GM21786 (cell line): ENCODE results near the gene PTPN3.
A peak's percentile ranks its signal among the peaks of the same experiment; 100 is the strongest.

Experiments used
- ATAC-seq: cut with Tn5 transposase; IDR thresholded peaks from one replicate; pipeline ENCODE4 v1.9.1; 2021; ENCODE audit not compliant: unreplicated experiment

PTPN3 gene

DNA sequence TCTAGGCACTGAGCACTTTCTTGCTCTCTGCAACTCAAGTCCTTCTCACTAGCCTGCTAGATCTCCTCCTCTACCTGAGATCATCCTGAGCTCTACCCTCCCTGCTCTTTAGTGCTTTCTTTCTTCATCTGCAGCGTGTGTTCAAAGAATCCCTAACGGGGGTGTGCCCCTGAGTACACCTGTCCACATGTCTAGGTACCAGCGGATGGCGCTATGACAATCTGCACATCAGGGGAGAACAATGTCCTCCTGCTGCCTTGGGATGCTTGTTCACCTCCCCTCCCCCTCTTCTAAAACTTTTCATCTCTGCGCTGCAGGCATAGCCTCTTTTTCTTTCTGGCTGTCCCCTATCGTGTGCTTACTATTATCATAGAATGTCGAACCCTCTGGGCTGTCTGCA, 42.7 kb downstream of the PTPN3 start:
- ATAC-seq = no peak

DNA sequence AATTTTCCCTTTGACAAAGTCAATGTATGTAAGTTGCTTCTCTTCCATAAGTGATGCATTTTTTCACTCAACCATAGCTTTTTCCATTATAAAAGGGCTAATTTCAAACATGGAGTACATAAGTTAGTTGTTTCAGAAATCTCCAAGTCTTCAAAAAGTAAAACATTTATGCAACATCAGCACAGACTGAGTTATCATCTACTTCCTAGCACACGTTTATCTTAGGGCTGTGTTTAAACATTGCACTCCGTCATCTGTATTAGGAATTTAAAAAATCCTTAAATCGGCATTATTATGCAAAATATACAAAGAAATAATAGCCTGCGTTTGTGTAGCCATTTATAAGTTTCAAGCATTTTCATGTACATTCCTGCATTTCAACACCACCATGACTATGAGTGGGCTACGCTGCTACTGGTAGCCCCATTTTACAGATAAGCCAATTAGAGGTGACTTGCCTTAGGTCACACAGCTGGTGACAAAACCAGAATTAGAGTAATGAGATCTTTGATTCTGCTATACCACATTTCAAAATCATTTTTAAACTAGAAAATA, 43.4 kb downstream of the PTPN3 start:
- no peak for ATAC-seq

DNA sequence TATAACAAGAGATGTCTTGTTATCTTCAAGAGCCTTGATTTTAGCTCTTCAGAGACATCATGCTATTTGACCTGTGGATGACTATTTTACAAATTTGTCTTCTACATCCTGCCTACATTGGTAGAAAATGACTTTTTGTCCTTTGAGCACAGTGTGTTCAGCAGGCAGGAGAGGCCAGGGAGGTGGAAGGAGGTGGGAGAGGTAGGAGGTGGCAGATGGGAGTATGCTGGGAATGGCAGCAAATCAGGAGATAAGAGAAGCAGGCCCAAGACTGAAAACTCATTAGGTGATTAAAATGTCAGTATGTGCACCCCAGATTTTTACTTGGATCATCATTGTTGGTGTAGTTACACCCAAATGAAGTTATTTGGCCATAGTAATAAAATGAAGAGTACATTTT, 44.1 kb downstream of the PTPN3 start:
- ATAC-seq = no peak

DNA sequence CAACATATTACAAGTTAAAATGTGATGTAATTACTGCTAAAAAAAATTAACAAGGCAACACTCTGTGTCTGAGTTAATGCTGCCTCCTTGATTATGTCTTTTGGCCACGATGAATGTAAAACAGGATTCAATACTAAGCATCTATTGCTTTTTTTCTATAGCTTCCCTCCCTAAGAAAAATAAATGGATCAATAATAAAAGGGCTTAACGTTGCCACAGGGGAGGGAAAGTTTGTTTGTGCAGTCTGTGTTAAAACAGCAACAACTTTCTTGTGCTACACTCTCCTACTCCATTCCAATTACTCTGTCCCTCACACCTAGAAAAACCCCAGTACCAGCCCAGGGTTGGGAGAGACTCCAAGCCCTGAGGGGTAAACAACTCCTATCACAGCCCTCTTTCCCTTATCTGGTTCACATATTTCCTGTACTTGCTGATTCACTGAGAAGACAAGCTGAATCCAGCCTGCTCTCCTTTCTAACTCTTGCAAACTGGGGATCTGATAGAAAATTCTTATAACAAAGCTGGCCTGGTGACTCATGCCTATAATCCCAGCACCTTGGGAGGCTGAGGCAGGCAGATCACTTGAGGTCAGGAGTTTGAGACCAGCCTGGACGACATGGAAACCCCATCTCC, 44.8 kb downstream of the PTPN3 start:
- no peak for ATAC-seq

DNA sequence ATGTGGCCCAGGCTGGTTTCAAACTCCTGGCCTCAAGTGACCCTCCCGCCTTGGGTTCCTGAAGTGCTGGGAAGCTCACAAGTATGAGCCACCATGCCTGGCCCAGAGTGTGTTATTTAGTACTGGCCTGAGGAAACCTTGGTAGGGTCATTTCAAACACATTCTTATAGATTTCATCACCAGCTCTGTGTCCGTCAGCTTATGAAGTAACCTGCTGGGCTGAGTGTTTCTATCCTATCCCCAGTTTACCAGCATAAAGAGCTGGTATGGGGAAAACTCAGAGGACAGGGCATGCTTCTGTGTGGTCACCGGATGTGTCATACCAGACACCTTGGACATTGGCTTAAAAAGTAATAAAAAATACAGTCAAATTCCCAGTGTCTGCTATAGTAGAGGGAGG, 45.3 kb downstream of the PTPN3 start:
- no peak for ATAC-seq

DNA sequence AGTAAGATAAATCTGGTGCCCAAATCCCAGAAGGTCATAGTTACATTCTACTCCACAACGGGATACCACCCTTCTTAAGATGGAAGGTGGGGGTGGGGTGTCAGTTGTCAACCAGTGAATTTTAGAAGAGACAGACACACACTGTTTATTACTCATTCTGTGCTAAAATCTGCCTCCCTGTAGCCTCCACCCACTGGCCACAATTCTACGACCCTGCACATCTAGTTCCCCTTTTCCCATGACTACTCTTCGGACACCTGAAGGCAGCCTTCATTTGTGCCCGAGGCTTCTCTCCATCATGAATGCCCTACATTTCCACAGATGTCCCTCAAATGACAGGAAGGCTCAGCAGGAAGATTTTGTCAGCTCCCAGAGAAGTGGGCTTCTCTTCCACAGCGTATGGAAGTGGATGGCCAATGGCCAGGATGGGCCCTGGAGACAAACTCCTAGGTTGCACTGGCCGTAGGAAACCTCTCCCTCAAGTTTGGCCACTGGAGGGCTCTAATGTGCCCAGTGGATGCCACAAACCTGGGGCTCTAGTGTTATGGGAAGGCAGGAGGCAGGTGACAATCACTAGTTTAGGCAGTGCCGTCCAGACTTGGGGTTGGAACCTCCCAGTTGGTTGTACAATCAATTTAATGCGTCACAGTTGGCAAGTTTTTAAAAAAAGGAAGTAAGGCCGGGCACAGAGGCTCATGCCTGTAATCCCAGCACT, 46.6 kb downstream of the PTPN3 start:
- no peak for ATAC-seq

DNA sequence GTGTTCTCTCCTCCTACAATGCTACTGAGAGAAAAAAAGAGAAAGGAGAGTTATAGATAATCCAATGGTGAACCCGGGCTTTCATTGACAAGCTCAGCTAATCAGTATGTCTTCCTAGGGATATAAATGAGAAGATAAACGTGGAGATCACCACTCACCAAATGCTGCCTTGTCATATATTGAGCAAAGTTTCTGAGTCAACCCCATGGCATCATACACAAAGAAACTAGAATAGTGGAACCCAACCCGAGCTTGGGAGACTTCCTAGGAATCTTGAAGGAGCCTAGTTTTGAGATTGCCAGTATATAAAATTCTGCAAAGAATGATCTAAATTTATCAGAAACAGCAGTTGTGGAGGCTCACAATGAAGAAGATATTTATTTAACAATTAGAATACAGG, 47.8 kb downstream of the PTPN3 start:
- ATAC-seq = no peak

DNA sequence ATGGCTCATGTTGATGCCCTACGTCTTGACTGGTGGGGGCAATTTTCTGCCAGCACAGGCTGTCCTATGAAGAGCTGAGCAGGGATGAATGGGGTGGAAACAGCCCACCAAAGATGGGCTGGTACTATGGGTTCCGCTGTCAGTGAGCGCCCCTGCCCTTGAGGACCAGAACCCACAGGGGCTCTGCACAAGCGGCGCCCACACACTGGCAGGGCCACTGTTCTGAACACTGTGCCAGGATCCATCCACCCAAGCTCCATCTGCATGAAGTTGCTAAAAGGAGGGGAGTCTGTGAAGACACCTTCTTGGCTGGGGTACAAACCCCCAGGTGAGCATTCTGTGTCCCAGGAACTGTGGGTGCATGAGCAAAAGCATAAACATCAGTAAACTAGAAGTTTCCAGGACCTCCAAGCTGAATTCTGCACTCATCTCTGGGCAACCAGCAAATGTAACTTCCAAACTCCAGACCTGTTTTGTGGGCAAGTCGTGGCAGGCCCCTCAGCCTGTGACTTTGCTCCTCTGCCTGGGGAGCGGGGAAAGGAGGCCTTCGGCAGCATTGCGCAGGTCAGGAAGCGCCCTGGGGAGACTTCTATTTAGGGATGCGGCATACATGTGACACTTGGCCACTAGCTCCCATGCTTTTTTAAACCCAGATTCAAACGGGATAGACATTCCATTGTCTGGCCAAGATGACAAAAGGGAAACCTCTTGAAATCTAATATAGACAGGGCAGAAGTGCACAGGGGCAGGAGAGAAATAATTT, 48.9 kb downstream of the PTPN3 start:
- ATAC-seq = no peak

DNA sequence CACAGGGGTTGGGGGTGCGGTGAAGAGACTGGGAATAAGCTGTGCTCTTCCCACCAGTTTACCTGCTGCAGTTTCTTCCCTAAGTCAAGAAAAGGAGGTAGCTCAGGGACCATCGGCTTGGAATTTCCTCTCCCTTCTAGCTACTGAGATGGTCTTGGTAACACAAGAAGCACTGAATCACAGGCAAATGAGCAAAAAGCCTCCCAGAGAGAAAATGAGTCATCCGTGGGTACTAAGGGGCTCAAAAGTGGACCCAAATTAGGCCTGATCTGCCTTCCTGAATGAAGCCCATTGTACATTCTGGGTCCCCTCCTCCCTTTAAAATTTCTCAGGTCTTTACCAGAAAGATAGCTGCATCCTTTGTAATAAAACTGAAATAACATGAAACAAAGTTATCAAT, 49.9 kb downstream of the PTPN3 start:
- ATAC-seq = no peak

DNA sequence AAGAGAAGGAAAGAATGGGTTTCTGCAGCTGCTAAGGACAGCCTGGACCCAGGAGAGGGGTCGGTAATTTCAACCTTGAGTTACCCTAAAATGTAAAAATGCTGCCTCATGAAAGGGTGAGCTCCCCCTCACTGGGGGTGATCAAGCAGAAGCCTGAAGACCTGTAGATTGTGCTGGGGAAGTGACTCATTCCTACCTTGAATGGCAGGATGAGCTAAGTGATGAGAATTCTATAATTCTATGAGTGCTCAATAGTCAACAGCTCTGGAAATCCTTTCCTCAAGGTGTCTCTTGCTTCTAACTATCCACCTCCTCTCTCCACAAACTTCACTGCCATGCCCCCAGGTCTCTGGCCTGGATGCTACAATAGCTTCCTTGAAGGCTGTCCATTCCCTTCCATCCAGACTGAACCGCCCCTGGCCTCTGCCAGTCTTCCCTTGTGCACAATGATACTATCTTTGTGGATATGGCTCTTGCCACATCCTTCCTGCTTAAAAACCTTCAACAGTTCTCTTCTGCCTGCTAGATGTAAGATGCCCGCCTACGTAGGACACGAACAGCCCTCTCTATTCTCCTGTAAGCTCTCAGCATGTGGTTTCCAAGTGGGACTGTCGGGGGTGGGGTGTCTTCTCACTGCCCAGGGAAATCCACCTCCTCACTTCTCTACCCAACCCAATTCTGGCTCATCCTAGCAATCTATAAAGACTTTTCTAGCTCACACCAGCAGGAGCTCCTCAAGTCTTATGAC, 50.6 kb downstream of the PTPN3 start:
- no peak for ATAC-seq

DNA sequence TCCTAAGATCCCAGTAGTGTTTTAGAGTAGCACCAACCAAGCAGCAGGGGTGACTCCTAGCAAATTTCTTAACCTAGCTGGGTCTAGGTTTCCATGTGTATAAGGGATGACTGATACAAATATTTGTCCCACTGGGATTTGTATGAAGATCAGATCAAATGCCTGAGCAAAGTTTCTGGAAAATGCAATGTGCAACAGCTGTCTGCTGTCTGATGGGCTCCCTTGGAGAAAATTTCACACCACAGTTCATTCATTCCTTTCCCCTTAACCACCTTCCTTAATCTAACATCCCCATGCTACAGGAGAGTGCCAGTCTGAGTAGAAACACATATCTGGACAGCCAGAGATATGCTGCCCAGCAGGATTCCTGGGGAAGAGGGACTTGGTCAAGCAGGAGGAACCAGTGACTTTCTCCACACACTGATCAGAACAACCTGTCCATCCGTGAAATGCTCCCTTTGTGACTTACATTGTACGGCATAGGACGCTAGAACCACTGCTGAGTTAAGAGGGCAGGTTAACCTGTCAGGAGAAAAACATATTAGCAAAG, 53.3 kb downstream of the PTPN3 start:
- no peak for ATAC-seq

DNA sequence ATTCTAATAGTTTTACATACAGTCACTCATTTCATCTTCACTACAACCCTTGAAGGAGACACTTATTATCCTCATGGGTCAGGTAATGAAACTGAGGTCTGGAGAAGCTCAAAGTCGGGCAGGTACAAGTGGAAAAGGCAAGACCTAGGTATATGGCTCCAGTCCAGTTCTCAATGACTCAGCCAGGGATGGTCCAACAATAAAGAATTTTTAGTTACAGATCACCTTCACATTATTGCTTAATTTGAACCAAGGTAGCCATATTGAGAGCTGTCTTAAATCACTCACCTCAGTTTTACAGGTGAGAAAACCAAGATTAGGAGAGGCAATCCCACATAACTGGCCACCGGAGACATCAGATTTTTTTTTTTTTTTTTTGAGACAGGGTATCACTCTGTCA, 55.4 kb downstream of the PTPN3 start:
- no peak for ATAC-seq

DNA sequence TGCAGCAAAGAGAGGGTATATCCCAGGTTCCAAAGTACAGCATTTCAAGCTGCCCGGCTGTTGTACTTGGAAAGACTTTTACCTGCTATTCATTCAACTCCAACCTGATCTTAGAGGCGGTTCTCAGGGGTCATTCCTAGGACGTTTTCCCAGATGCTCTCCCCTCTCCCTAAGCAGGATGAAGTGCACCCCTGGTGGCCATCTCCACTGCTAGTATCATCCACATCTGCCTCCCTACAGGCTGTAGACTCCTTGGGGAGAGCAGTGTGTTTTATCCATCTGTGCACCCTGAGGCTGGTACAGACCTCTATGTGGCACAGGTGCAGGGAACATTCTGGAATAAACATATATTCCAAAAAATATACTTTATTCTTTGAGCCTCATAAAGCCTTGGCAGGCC, 56.8 kb downstream of the PTPN3 start:
- no peak for ATAC-seq

DNA sequence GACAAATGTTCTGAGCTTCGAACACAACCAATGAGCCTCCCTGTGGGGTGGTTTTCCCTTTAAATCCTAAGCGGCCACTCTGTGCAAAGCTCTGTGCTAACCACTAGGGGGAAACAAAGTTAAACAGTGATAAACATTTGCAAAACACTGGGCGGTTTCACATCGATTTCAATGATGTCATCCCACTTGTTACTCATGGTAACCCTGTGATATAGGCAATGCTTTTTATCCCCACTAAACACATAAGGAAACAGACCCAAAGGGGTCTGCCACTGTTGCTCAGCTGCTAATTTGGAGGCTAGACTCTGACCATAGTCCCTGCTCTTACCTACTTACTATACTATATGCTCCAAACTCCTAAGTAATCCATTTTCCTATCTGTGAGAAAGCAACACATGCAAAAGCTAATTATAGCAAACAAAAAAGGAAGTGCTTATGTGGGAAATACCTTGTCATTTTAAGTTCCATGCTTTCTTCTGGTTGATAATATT, 57.3 kb downstream of the PTPN3 start:
- peak; percentile 99 for ATAC-seq

DNA sequence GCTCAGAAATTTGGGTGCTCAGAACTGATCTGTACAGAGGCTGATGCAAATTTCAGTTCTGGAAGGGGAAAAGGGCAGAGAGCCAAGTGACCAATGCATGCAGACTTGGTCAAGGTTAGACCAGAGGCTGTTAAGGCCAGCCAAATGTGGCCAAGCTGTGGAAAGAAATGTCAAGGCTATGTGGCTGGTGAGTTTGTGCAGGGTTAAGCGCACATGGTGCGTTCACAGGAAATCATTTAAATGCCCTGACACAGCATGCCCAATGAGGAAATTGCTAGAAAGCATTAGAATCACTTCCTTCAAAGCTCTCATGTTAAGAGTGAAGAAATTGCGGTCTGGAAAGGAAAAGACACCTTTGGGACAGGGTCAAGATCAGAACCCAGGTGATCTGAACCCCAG, 58.0 kb downstream of the PTPN3 start:
- peak; percentile 37 for ATAC-seq

DNA sequence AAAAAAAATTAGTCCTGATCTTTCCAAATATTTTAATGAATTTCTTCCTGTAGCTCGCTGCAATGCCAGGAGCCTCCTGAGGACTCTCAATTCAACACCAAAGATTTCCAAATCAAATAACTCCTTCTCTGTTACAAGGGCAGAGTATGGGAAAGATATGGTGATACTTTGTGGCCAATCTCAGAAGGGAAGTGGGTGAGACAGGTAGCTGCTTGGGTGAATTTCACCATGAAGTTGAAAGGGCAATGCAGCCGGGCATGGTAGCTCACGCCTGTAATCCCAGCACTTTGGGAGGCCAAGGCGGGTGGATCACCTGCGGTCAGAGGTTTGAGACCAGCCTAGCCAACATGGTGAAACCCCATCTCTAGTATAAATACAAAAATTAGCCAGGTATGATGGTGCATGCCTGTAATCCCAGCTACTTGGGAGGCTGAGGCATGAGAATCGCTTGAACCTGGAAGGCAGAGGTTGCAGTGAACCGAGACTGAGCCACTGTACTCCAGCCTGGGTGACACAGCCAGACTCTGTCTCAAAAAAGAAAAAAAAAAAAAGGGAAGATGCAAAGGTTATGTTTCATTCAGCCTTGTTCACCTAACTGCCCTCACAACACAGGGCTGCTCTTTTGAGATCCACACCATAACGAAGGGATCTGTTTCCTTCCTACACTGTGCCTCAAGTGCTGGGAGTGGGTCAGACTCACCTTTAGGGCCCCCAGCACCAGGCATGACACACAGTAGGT, 58.6 kb downstream of the PTPN3 start:
- no peak for ATAC-seq

DNA sequence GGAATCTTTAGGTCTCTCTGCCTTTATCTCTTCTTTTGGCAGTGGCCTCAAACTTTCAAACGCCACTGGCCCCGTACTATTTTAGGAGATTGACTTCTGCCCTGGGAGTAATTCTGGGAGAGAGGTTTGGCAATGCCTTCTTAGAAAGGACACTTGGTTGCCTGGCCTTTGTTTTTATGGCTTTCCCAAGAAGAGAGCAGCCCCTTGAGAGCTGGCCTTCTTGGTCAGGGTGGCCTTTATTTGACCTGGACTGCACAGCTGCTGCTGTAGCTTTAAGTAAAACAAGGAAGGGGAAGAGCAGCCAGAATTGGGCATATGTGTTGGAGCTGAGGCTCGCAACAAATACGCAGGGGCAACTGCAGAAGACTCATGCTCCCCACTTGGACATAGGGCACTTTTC, 60.8 kb downstream of the PTPN3 start:
- no peak for ATAC-seq

DNA sequence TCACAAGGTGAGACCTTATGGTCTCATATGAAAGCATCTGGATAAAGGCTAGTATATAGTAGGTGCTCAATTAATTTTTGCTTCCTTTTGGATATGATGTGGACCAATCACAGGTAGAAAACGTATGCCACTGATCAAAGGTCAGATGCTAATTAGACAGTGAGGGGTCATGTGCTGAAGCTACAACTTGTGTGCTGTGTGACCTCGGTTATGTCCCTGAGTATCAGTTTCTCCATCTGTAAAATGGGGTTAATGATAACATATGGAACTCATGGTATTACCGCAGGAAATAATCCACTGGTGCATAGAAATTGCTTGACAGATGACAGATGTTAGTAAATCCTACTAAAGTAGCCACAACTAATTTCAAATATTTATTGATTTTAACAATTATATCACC, 62.0 kb downstream of the PTPN3 start:
- no peak for ATAC-seq

DNA sequence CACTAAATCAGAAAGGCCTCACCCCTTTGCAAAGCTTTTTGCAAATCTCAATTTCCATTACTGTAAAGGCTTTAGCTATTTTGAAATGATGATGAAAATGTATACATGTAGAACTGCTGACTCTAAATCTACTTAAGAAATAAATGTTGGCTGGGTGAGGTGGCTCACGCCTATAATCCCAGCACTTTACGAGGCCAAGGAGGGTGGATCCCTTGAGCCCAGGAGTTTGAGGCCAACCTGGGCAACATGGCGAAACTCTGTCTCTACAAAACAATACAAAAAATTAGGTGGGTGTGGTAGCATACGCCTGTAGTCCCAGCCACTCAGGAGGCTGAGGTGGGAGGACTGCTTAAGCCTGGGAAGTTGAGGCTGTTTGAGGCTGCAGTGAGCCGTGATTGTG, 64.6 kb downstream of the PTPN3 start:
- ATAC-seq = no peak

DNA sequence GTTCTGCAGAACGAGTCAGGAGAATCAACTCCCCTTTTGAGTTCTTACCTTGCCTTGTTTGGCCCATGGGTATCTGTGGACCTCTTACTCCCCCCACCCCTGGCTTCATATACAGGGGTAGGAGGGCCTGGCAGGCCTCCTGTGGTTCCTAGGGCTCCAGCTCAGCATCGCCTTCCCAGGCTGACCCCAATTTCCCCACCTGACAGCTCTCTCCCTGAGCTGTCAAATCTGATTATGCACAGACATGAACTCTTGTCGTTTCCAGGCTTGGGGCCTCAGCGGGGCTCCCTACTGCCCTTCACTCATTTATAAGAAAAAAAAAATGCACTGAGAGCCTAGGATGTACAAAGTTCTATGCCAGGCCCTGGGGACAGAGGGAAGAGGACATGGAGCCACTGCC, 67.9 kb downstream of the PTPN3 start:
- no peak for ATAC-seq
